HEK293 (cell line): ENCODE data around the gene TSPAN10.

Source experiments
- ZBTB8A ChIP-seq: fragments of 450-650 bp; formaldehyde crosslinking; IDR thresholded peaks from 2 replicates; pipeline ENCODE4 v1.5.1; 2016; ENCODE audit warnings: missing biosample characterization, missing genetic modification characterization
- TF ChIP-seq, protein P1 (sequence below): fragments of 450-650 bp; formaldehyde crosslinking; IDR thresholded peaks from 2 replicates; pipeline ENCODE4 v1.5.1; 2016; ENCODE audit warnings: missing biosample characterization, missing genetic modification characterization
- TF ChIP-seq, protein P2 (sequence below): fragments of 450-650 bp; formaldehyde crosslinking; IDR thresholded peaks from 2 replicates; pipeline ENCODE4 v1.5.1; 2016; ENCODE audit warnings: missing biosample characterization, missing genetic modification characterization, low read depth

DNA sequence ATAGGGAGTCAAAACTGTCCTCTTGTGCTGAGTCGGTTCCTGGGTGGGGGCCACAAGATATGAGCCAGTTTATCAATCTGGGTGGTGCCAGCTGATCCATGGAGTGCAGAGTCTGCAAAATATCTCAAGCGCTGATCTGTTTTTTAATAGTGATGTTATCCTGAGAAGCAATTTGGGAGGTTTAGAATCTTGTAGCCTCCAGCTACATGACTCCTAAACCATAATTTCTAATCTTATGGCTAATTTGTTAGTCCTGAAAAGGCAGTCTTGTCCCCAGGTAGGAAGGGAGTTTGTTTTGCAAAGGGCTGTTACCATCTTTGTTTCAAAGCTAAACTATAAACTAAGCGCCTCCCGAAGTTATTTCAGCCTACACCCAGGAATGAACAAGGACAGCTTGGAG, 1.7 kb downstream of the TSPAN10 start:
- TF ChIP-seq, protein P1, sequence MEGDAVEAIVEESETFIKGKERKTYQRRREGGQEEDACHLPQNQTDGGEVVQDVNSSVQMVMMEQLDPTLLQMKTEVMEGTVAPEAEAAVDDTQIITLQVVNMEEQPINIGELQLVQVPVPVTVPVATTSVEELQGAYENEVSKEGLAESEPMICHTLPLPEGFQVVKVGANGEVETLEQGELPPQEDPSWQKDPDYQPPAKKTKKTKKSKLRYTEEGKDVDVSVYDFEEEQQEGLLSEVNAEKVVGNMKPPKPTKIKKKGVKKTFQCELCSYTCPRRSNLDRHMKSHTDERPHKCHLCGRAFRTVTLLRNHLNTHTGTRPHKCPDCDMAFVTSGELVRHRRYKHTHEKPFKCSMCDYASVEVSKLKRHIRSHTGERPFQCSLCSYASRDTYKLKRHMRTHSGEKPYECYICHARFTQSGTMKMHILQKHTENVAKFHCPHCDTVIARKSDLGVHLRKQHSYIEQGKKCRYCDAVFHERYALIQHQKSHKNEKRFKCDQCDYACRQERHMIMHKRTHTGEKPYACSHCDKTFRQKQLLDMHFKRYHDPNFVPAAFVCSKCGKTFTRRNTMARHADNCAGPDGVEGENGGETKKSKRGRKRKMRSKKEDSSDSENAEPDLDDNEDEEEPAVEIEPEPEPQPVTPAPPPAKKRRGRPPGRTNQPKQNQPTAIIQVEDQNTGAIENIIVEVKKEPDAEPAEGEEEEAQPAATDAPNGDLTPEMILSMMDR (tag by site-specific recombination), result no peak
- TF ChIP-seq, protein P2, sequence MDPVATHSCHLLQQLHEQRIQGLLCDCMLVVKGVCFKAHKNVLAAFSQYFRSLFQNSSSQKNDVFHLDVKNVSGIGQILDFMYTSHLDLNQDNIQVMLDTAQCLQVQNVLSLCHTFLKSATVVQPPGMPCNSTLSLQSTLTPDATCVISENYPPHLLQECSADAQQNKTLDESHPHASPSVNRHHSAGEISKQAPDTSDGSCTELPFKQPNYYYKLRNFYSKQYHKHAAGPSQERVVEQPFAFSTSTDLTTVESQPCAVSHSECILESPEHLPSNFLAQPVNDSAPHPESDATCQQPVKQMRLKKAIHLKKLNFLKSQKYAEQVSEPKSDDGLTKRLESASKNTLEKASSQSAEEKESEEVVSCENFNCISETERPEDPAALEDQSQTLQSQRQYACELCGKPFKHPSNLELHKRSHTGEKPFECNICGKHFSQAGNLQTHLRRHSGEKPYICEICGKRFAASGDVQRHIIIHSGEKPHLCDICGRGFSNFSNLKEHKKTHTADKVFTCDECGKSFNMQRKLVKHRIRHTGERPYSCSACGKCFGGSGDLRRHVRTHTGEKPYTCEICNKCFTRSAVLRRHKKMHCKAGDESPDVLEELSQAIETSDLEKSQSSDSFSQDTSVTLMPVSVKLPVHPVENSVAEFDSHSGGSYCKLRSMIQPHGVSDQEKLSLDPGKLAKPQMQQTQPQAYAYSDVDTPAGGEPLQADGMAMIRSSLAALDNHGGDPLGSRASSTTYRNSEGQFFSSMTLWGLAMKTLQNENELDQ (tag by site-specific recombination), result no peak
- no peak for TF ChIP-seq ZBTB8A (tag by site-specific recombination)
